Non-pigmented ciliary epithelial cell (primary cell): ENCODE measurements around the gene SPATA31D4.
"Not testable (repeated sequence)": the region's sequence is repeated elsewhere in the genome, so short reads cannot be mapped to it uniquely, and the experiment has no call there.

Experiments used
- DNase-seq: peaks from one replicate; pipeline ENCODE4 v3.0.0-alpha.2; 2010; ENCODE audit warnings: low read depth

SPATA31D4 gene

DNA sequence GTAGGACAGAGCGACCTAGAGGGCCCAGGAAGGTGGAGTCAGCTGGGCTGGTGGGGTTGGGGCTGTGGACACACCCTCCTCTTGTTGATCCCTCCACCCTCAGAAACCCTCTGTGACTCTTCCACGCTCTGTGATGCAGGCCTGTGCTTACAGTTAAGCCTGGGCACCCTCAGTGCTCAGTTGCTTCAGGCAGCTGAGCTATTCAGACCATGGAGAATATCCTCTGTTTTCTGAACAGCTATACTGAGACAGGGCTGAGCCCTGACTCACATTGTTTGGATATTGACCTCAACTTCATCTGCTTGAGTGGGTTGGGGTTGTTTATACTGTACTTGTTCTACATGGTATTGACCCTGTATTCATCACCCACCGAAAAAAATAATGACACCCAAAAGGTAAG, at the start of gene SPATA31D4:
Gene SPATA31D4, plus strand, starts transcription at position 124 of the 400 bp plus-strand sequence. Its CDS starts 86 bp downstream, at position 210.
- not testable (repeated sequence) for DNase-seq

DNA sequence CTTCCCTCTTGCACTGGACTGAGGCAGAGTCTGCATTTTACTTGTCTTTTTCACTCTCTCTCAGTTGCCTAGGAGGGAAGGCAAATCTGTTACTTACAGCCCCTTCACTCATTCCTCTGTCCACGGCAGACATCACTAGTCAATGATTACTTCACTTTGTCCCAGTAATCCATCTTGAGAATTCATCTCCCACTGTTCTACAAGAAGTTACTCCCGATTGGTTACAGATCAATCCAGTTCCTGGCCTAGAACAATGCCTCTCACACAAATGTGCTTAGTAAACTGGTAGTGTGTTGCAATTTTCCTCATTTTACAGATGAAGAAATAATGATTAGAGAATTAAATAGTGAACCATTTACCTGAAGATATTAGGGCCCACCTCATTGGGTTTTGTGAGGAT, 49.7 kb upstream of the SPATA31D4 start:
- DNase-seq, result no peak

DNA sequence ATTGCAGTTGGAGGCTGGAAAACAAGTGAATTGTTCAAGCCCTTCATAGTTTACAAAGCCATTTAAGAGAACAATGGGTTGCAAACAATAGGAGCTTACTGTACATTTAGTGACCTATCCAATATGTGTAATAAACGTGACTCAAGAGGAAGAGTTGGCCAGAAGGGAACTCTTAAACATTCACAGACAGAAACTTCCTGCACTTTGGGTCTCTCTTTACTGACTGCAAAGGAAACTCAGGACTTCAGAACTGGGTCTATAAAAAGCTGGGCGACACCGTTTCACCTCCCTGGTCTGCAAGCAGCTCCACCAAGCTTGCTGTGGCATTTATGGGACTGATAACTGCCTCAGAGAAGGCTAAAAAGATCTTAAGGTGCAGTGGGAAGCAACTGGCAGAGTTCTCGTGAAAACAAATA, 48.7 kb upstream of the SPATA31D4 start:
- no peak for DNase-seq

- no peak for DNase-seq
These were observed 42.6 kb upstream of the SPATA31D4 start for GRCh38 chr9:81885602-81886001.

DNA sequence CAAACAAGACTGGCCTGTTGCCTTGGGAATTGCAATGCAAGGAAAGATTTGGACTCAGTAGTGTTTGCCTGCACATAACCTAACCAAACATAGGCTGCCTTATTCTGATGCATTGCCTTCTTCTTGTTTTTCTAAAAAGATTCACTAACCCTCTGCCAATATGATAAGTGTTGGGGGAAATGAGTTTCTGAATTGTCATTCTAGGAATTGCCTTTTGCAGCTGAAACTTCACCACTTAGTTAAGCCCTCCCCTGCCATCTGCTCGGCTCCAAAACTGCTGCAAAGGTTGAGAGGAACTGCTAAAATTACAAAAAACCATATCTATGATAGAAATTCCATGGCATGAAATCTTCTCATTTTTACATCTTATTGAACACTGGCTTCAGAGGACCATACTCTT, 41.6 kb upstream of the SPATA31D4 start:
- no peak for DNase-seq

DNA sequence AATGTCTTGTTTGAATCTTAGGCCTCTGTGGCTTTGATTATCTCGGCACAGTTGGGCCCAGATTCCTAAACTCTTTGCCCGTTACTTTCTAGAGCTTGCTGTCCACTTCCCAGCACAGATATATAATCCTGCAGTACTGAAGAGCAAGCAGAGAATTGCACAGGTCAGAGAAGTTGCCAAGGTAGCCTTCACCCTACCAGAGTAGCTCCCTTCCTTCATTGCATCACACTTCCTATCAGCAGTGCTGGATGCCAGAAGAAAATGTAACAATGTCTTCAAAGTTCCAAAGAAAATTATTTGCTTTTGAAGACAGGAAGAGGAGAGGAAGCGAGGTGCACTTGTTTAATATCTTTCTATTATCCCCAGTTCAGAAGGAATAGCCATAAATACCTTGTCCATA, 38.1 kb upstream of the SPATA31D4 start:
- DNase-seq, result no peak

DNA sequence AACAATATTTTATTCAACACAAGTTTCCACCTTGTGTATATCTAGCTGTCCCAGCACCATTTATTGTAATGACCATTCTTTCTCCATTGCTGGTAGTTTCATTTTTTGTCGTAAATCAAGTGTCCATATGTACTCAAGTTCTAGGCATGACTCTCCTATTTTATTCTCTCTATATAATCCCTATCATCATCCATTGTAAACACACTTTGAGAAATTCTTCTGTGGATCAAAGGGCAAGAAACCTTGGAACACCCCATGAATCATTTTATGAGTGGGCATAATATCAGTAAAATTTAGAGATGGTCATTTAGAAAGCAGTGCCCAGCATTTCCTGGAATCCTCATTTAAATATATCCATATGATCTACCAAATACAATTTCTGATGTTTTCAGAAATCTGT, 35.8 kb upstream of the SPATA31D4 start:
- no peak for DNase-seq

GRCh38 chr9:81893929-81894328, 34.3 kb upstream of the SPATA31D4 start:
- DNase-seq, result no peak

DNA sequence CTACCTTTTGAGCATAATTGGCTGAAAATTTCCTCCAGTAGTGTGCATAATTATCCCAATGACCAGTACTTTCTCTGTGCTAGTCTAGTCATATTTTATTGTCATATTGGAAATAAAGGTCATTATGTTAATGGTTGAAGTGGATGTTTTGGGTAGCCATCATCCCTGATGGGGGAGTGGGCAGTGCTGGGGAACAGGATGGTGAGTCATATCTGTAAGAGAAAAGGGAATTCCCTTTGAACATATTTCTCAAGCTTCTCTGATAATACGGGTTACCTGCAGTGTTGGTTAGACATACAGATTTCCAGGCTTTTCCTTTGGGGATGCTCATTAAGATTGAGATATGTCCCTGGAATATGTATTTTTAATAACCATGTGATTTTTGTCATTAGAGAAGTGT, 33.3 kb upstream of the SPATA31D4 start:
- no peak for DNase-seq

- no peak for DNase-seq
These were observed 32.2 kb upstream of the SPATA31D4 start for GRCh38 chr9:81896070-81896469.

- DNase-seq, result no peak
These were observed 29.4 kb upstream of the SPATA31D4 start for GRCh38 chr9:81898851-81899250.

GRCh38 chr9:81902196-81902595, 26.0 kb upstream of the SPATA31D4 start:
- DNase-seq, result no peak

- DNase-seq, result no peak
These were observed 25.6 kb upstream of the SPATA31D4 start for GRCh38 chr9:81902626-81903025.

- DNase-seq, result no peak
These were observed 21.6 kb upstream of the SPATA31D4 start for GRCh38 chr9:81906671-81907070.

- DNase-seq, result no peak
These were observed 16.1 kb upstream of the SPATA31D4 start for GRCh38 chr9:81912135-81912534.

DNA sequence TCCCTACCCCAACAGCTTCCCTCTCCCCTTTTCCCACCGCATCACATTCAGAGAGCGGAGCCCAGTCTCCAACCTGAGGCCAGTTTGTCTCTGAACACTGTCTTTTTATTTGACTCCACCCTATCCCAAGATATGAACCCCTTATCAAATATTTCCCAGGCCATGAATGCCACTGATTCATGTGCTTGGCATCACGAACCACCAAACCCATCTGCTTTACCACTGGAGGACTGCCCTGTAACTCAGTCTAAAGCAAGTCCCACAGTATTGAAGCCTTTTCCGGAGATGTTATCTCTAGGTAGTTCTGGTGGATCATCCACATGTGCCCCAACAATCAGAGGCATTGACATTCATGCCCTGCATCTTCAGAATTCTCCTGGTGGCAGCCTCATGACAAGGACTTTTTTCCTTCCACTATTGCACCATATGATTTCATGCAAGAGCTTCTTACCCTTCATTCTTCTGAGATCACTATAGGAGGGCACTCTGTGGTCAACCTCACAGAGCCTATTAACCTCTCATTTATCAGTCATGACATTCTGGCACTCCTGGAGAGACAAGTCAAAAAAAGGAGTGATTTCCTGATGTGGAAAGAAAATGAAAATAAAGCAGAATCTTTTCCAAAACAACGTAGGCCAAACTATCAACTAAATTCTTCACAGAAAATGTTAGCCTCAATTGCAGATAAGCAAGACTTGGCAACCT, 12.3 kb upstream of the SPATA31D4 start:
- no peak for DNase-seq

DNA sequence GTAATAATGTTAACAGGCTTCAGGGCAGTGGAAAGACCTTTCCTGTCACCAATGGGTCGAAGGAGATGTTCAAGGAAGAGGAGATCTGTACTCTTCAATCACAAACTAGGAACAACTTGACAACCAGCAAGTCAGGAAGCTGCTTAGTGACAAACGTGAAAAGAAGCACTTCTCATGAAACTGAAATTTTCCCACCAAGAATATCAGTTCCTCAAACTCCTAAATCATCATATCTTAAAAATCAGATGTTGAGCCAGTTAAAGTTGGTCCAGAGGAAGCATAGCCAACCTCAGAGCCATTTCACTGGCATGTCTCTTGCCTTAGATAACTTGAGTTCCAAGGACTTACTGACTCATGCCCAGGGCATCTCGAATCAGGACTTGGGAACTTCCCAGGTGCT, 9.7 kb upstream of the SPATA31D4 start:
- DNase-seq, result not testable (repeated sequence)

- DNase-seq, result not testable (repeated sequence)
These were observed 1.9 kb downstream of the SPATA31D4 start for GRCh38 chr9:81930147-81930546.

DNA sequence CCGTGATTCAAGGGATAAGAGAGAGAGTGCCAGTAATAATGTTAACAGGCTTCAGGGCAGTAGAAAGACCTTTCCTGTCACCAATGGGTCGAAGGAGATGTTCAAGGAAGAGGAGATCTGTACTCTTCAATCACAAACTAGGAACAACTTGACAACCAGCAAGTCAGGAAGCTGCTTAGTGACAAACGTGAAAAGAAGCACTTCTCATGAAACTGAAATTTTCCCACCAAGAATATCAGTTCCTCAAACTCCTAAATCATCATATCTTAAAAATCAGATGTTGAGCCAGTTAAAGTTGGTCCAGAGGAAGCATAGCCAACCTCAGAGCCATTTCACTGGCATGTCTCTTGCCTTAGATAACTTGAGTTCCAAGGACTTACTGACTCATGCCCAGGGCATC, 5.3 kb downstream of the SPATA31D4 start:
- DNase-seq, result not testable (repeated sequence)

DNA sequence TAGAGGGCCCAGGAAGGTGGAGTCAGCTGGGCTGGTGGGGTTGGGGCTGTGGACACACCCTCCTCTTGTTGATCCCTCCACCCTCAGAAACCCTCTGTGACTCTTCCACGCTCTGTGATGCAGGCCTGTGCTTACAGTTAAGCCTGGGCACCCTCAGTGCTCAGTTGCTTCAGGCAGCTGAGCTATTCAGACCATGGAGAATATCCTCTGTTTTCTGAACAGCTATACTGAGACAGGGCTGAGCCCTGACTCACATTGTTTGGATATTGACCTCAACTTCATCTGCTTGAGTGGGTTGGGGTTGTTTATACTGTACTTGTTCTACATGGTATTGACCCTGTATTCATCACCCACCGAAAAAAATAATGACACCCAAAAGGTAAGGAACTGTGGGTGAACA, 15.2 kb downstream of the SPATA31D4 start, which contains the start of gene SPATA31D3:
Gene SPATA31D3, plus strand, starts transcription at position 108 of the 400 bp plus-strand sequence. Its CDS starts 86 bp downstream, at position 194.
- not testable (repeated sequence) for DNase-seq

DNA sequence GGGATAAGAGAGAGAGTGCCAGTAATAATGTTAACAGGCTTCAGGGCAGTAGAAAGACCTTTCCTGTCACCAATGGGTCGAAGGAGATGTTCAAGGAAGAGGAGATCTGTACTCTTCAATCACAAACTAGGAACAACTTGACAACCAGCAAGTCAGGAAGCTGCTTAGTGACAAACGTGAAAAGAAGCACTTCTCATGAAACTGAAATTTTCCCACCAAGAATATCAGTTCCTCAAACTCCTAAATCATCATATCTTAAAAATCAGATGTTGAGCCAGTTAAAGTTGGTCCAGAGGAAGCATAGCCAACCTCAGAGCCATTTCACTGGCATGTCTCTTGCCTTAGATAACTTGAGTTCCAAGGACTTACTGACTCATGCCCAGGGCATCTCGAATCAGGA, 20.4 kb downstream of the SPATA31D4 start:
- not testable (repeated sequence) for DNase-seq

DNA sequence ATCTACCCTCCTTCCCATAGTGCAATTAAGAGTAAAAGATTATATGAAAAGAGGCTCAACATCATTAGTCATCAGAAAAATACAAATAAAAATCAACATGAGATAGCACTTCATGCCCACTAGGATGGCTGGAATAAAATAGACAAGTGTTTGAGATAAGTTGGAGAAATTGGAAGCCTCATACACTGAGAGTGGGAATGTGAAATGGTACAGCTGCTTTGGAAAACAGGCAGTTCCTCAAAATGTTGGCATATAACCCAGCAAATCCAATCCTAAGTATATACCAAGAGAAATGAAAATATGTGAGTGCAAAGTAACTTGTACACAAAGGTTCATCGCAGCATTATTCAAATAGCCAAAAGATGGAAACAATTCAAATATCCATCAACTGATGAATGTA, 24.9 kb downstream of the SPATA31D4 start:
- no peak for DNase-seq

GRCh38 chr9:81955625-81956024, 27.4 kb downstream of the SPATA31D4 start:
- DNase-seq, result no peak
